Skeletal muscle tissue (tissue), 4 donors: Measurements from ENCODE around the gene VWF. TPM values are rescaled to one million over a fixed set of nuclear protein-coding genes. Genes with fewer than 3 reads are reported as not detected.

ENCODE experiments used
- H3K27ac ChIP-seq: one replicate; pipeline ENCODE4 v1.7.0; 2013; ENCODE audit warnings: mild to moderate bottlenecking, low read depth, low read length, inconsistent platforms
- H3K27me3 ChIP-seq, 3 donors: one replicate each; pipeline ENCODE4 v1.7.0; 2013; ENCODE audit warnings: low read length in 3 of 3; ENCODE audit not compliant: control insufficient read depth in 3 of 3, insufficient read depth in 3 of 3
- H3K36me3 ChIP-seq, 3 donors: one replicate each; pipeline ENCODE4 v1.7.0; 2013; ENCODE audit warnings: low read length in 3 of 3; ENCODE audit not compliant: control insufficient read depth in 3 of 3, insufficient read depth in 3 of 3
- H3K4me1 ChIP-seq, 3 donors: one replicate each; pipeline ENCODE4 v1.7.0; 2013; ENCODE audit warnings: low read length in 3 of 3, mild to moderate bottlenecking in 3 of 3; ENCODE audit not compliant: control insufficient read depth in 3 of 3, insufficient read depth in 3 of 3
- H3K4me3 ChIP-seq, 3 donors: one replicate each; pipeline ENCODE4 v1.7.0; 2013; ENCODE audit warnings: low read length in 3 of 3
- H3K9ac ChIP-seq, 3 donors: one replicate each; pipeline ENCODE4 v1.7.0; 2013; ENCODE audit warnings: low read length in 3 of 3, mild to moderate bottlenecking in 3 of 3, moderate library complexity in 2 of 3, low read depth in 1 of 3
- H3K9me3 ChIP-seq, 3 donors: one replicate each; pipeline ENCODE4 v1.7.0; 2013; ENCODE audit warnings: low read length in 3 of 3; ENCODE audit not compliant: control insufficient read depth in 3 of 3
- total RNA-seq: library from RNA; depleted of rRNA; stranded (reverse); fragments of >200 nt; gene quantifications from one replicate; pipeline ENCODE4 v1.2.3, GENCODE V29; 2014
- donor health status: Osteomylitis.

Gene VWF
- total RNA-seq, 1 donor from 2014 or later = 58.5 TPM

GRCh38 chr12:6057700-6058099 is 66.8 kb downstream of the VWF start:
- Histone ChIP-seq H3K9ac (no peak overlapping the region), H3K36me3 (no peaks in the 10 kb centered on the region), H3K9me3 (no peaks in the 10 kb centered on the region), H3K27me3 (peaks cover 26 to 32% (median 26%) of the 10 kb centered on the region in 3 donors), H3K4me1 (peaks cover 0 to 6% (median 4%) of the 10 kb centered on the region in 3 donors), H3K4me3 (no peak overlapping the region), H3K27ac (no peak overlapping the region)

- Histone ChIP-seq H3K4me3 (peak overlapping the region in 2 of 3 donors; percentile 29 to 30), H3K27ac (no peak overlapping the region), H3K27me3 (peaks cover 26 to 32% (median 26%) of the 10 kb centered on the region in 3 donors), H3K9ac (no peak overlapping the region), H3K36me3 (no peaks in the 10 kb centered on the region), H3K9me3 (no peaks in the 10 kb centered on the region), H3K4me1 (peaks cover 0 to 6% (median 4%) of the 10 kb centered on the region in 3 donors)
Observed at GRCh38 chr12:6056406-6057240, 67.8 kb downstream of the VWF start.

- H3K9me3 ChIP-seq = no peaks in the 10 kb centered on the region
- no peak overlapping the region for H3K27ac ChIP-seq
- no peaks in the 10 kb centered on the region for H3K36me3 ChIP-seq
- peaks cover 18 to 32% (median 24%) of the 10 kb centered on the region in 3 donors for H3K27me3 ChIP-seq
- no peak overlapping the region for H3K4me3 ChIP-seq
- no peak overlapping the region for H3K9ac ChIP-seq
- H3K4me1 ChIP-seq = peaks cover 0 to 6% (median 4%) of the 10 kb centered on the region in 3 donors
Observed at GRCh38 chr12:6053541-6053940, 70.9 kb downstream of the VWF start.

GRCh38 chr12:6052940-6053329 is 71.5 kb downstream of the VWF start:
- Histone ChIP-seq H3K4me3 (no peak overlapping the region), H3K27ac (no peak overlapping the region), H3K4me1 (peaks cover 0 to 6% (median 4%) of the 10 kb centered on the region in 3 donors), H3K36me3 (no peaks in the 10 kb centered on the region), H3K9ac (no peak overlapping the region), H3K9me3 (no peaks in the 10 kb centered on the region), H3K27me3 (peaks cover 18 to 32% (median 18%) of the 10 kb centered on the region in 3 donors)

- Histone ChIP-seq H3K27me3 (peaks cover 15 to 29% (median 18%) of the 10 kb centered on the region in 3 donors), H3K4me1 (peaks cover 0 to 6% (median 4%) of the 10 kb centered on the region in 3 donors), H3K27ac (no peak overlapping the region), H3K9me3 (no peaks in the 10 kb centered on the region), H3K9ac (no peak overlapping the region), H3K36me3 (no peaks in the 10 kb centered on the region), H3K4me3 (no peak overlapping the region)
Observed at GRCh38 chr12:6052206-6052939, 72.1 kb downstream of the VWF start.

GRCh38 chr12:6049992-6050391 is 74.5 kb downstream of the VWF start:
- Histone ChIP-seq H3K9me3 (no peaks in the 10 kb centered on the region), H3K27ac (no peak overlapping the region), H3K4me3 (no peak overlapping the region), H3K4me1 (no peaks in the 10 kb centered on the region), H3K9ac (no peak overlapping the region), H3K27me3 (peaks cover 10 to 13% (median 12%) of the 10 kb centered on the region in 3 donors), H3K36me3 (peaks cover 0 to 2% (median 0%) of the 10 kb centered on the region in 3 donors)

- no peak overlapping the region for H3K27ac ChIP-seq
- H3K4me1 ChIP-seq = no peaks in the 10 kb centered on the region
- H3K4me3 ChIP-seq = no peak overlapping the region
- H3K9me3 ChIP-seq = no peaks in the 10 kb centered on the region
- peaks cover 0 to 2% (median 0%) of the 10 kb centered on the region in 3 donors for H3K36me3 ChIP-seq
- peaks cover 8 to 13% (median 9%) of the 10 kb centered on the region in 3 donors for H3K27me3 ChIP-seq
- H3K9ac ChIP-seq = no peak overlapping the region
Observed at GRCh38 chr12:6049587-6049986, 74.9 kb downstream of the VWF start.

GRCh38 chr12:6047249-6048237 is 76.9 kb downstream of the VWF start:
- peaks cover 4 to 13% (median 6%) of the 10 kb centered on the region in 3 donors for H3K27me3 ChIP-seq
- H3K36me3 ChIP-seq = peaks cover 0 to 2% (median 0%) of the 10 kb centered on the region in 3 donors
- no peak overlapping the region for H3K27ac ChIP-seq
- no peaks in the 10 kb centered on the region for H3K4me1 ChIP-seq
- H3K4me3 ChIP-seq = no peak overlapping the region
- H3K9me3 ChIP-seq = no peaks in the 10 kb centered on the region
- H3K9ac ChIP-seq = no peak overlapping the region

- Histone ChIP-seq H3K36me3 (peaks cover 0 to 2% (median 0%) of the 10 kb centered on the region in 3 donors), H3K27ac (no peak overlapping the region), H3K4me1 (no peaks in the 10 kb centered on the region), H3K4me3 (no peak overlapping the region), H3K27me3 (peaks cover 4 to 13% (median 6%) of the 10 kb centered on the region in 3 donors), H3K9me3 (no peaks in the 10 kb centered on the region), H3K9ac (no peak overlapping the region)
Observed at GRCh38 chr12:6046511-6047180, 77.8 kb downstream of the VWF start.
